CD4-positive, alpha-beta T cell (primary cell): ENCODE measurements around the gene C4BPB. TPM values are rescaled to one million over a fixed set of nuclear protein-coding genes. Genes with fewer than 3 reads are reported as not detected.

ENCODE experiments used
- ATAC-seq: fragments of 200-7000 bp; cut with Tn5 transposase; one replicate; pipeline ENCODE4 v1.10.0; 2022; ENCODE audit warnings: mild to moderate bottlenecking; ENCODE audit not compliant: poor library complexity
- CTCF ChIA-PET: fragments of 350-600 bp; sonication (Branson Sonifier 250); formaldehyde crosslinking; loops from one replicate; lab custom pipeline; 2021; ENCODE audit warnings: antibody characterized with exemption, inconsistent platforms; lab: Charles Lee
- POLR2A ChIA-PET: fragments of 350-600 bp; sonication (Branson Sonifier 250); formaldehyde crosslinking; loops from one replicate; lab custom pipeline; 2021; ENCODE audit warnings: antibody characterized with exemption, inconsistent platforms; lab: Charles Lee
- DNase-seq, 14 experiments: peaks; one replicate each; pipeline ENCODE4 v3.0.0-alpha.2; 2013 to 2020; ENCODE audit warnings: mixed read lengths in 2 of 14
- H3K27ac ChIP-seq, 2 donors: one replicate each; pipeline versions ENCODE4 v1.5.1 to v1.7.0; 2013; ENCODE audit warnings: low read length in 2 of 2, low read depth in 1 of 2, mild to moderate bottlenecking in 1 of 2
- H3K27me3 ChIP-seq, 2 experiments: 1 replicate in 1 of 2; 2 replicates in 1 of 2; pipeline versions ENCODE4 v1.6.1 to v1.7.0; 2013; ENCODE audit warnings: low read length in 2 of 2, control low read depth in 1 of 2, mild to moderate bottlenecking in 1 of 2, moderate library complexity in 1 of 2; ENCODE audit not compliant: insufficient read depth in 2 of 2, control insufficient read depth in 1 of 2
- H3K36me3 ChIP-seq: one replicate; pipeline ENCODE4 v1.6.1; 2013; ENCODE audit warnings: low read length, control low read depth; ENCODE audit not compliant: insufficient read depth
- H3K4me1 ChIP-seq: one replicate; pipeline ENCODE4 v1.6.1; 2013; ENCODE audit warnings: low read length, control low read depth; ENCODE audit not compliant: insufficient read depth
- H3K4me3 ChIP-seq: one replicate; pipeline ENCODE4 v1.5.1; 2013; ENCODE audit warnings: mild to moderate bottlenecking, low read length, moderate library complexity
- H3K9me3 ChIP-seq, 2 experiments: 1 replicate in 1 of 2; 2 replicates in 1 of 2; pipeline versions ENCODE4 v1.6.1 to v1.7.0; 2013; ENCODE audit warnings: low read length in 2 of 2, mild to moderate bottlenecking in 2 of 2, control low read depth in 1 of 2, moderate library complexity in 1 of 2; ENCODE audit not compliant: control insufficient read depth in 1 of 2, insufficient read depth in 1 of 2
- H3K27ac Mint-ChIP-seq: one replicate; pipeline ENCODE4 v1.8.0; 2020; ENCODE audit warnings: mixed read lengths
- H3K27me3 Mint-ChIP-seq: one replicate; pipeline ENCODE4 v1.8.0; 2021; ENCODE audit warnings: mixed read lengths
- H3K36me3 Mint-ChIP-seq: one replicate; pipeline ENCODE4 v1.8.0; 2021; ENCODE audit warnings: low read depth, mixed read lengths
- H3K4me1 Mint-ChIP-seq: one replicate; pipeline ENCODE4 v1.8.0; 2021; ENCODE audit warnings: low read depth, mixed read lengths
- H3K4me3 Mint-ChIP-seq: one replicate; pipeline ENCODE4 v1.8.0; 2020; ENCODE audit warnings: mild to moderate bottlenecking, mixed read lengths
- H3K9me3 Mint-ChIP-seq: one replicate; pipeline ENCODE4 v1.8.0; 2020; ENCODE audit warnings: mixed read lengths
- intact Hi-C, 2 experiments: fragments of 100-400 bp; cut with DNase I in 1 of 2; cut with micrococcal nuclease in 1 of 2; formaldehyde crosslinking; loops; one replicate each; pipeline versions ENCODE4 v1.15.1 to v1.9.0; 2023 to 2025; cut with DNase I, micrococcal nuclease
- total RNA-seq, 174 experiments: library from RNA in 2 of 174; stranded (reverse) in 2 of 174; gene quantifications; one replicate each; pipeline ENCODE4 v1.2.3 and lab custom pipeline; 2021 to 2026
- TF ChIP-seq, protein P1 (sequence below): fragments of 200-600 bp; IDR thresholded peaks from one replicate; pipeline ENCODE4 v1.8.0; 2022; ENCODE audit warnings: antibody characterized with exemption, mild to moderate bottlenecking

Gene C4BPB
- total RNA-seq, 2 experiments from 2014 or later = 1.6 to 2.1 TPM

- Mint-ChIP-seq H3K36me3 (peaks cover 61% of the 10 kb centered on the region), H3K27ac (peak overlapping the region; percentile 93), H3K4me3 (peak overlapping the region; percentile 98), H3K27me3 (no peaks in the 10 kb centered on the region), H3K4me1 (peaks cover 86% of the 10 kb centered on the region), H3K9me3 (no peaks in the 10 kb centered on the region)
- ATAC-seq (peak; percentile 45), DNase-seq (peak in 12 of 14 experiments; percentile 23 to 80 (median 42))
- H3K4me3 ChIP-seq = peak overlapping the region; percentile 81
- intact Hi-C loops = loop anchor here (1.0 to 10.0 kb wide), 5 partner anchors 27 to 705 kb away; partner anchors contain the start of genes CD55 (in 2 of the 2) and CD46 (in 1 of the 2)
- peaks cover 22% of the 10 kb centered on the region for H3K36me3 ChIP-seq
- POLR2A ChIA-PET = interaction anchor here (1.1 to 1.4 kb wide), 3 partner anchors 21 to 272 kb away, joined by 3 to 7 read pairs (median 4); partner anchors contain the start of genes CD55 and FCMR
- peak overlapping the region; percentile 32 to 79 for H3K27ac ChIP-seq
- TF ChIP-seq, protein P1, sequence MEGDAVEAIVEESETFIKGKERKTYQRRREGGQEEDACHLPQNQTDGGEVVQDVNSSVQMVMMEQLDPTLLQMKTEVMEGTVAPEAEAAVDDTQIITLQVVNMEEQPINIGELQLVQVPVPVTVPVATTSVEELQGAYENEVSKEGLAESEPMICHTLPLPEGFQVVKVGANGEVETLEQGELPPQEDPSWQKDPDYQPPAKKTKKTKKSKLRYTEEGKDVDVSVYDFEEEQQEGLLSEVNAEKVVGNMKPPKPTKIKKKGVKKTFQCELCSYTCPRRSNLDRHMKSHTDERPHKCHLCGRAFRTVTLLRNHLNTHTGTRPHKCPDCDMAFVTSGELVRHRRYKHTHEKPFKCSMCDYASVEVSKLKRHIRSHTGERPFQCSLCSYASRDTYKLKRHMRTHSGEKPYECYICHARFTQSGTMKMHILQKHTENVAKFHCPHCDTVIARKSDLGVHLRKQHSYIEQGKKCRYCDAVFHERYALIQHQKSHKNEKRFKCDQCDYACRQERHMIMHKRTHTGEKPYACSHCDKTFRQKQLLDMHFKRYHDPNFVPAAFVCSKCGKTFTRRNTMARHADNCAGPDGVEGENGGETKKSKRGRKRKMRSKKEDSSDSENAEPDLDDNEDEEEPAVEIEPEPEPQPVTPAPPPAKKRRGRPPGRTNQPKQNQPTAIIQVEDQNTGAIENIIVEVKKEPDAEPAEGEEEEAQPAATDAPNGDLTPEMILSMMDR = peak; percentile 84
- CTCF ChIA-PET = interaction anchor here (1.1 to 2.5 kb wide), 16 partner anchors 9 to 437 kb away, joined by 3 to 13 read pairs (median 5); partner anchors contain the start of genes C1orf116, CD55 and EIF2D
- no peaks in the 10 kb centered on the region for H3K9me3 ChIP-seq
- H3K27me3 ChIP-seq = no peaks in the 10 kb centered on the region
- peaks cover 29% of the 10 kb centered on the region for H3K4me1 ChIP-seq
Measured at GRCh38 chr1:207049974-207050391, 38.7 kb upstream of the C4BPB start.

- DNase-seq (peak; percentile 80 to 96 (median 86)), ATAC-seq (peak; percentile 45)
- intact Hi-C loops = loop anchor here (1.0 to 10.0 kb wide), 4 partner anchors 27 to 704 kb away; partner anchors contain the start of genes CD55 (in 2 of the 2) and CD46 (in 1 of the 2)
- Histone ChIP-seq H3K9me3 (no peaks in the 10 kb centered on the region), H3K27ac (peak overlapping the region; percentile 32 to 79), H3K36me3 (peaks cover 20% of the 10 kb centered on the region), H3K4me1 (peaks cover 29% of the 10 kb centered on the region), H3K27me3 (no peaks in the 10 kb centered on the region), H3K4me3 (peak overlapping the region; percentile 81)
- peak overlapping the region; percentile 93 for H3K27ac Mint-ChIP-seq
- H3K36me3 Mint-ChIP-seq = peaks cover 54% of the 10 kb centered on the region
- ChIA-PET CTCF (interaction anchor here (1.1 to 2.5 kb wide), 16 partner anchors 10 to 438 kb away, joined by 3 to 13 read pairs (median 5); partner anchors contain the start of genes C1orf116, CD55 and EIF2D), POLR2A (interaction anchor here (1.0 to 1.4 kb wide), 4 partner anchors 20 to 271 kb away, joined by 3 to 7 read pairs (median 4); partner anchors contain the start of genes CD55 and FCMR)
- H3K4me3 Mint-ChIP-seq = peak overlapping the region; percentile 98
- no peaks in the 10 kb centered on the region for H3K27me3 Mint-ChIP-seq
- peaks cover 81% of the 10 kb centered on the region for H3K4me1 Mint-ChIP-seq
- H3K9me3 Mint-ChIP-seq = no peaks in the 10 kb centered on the region
- TF ChIP-seq, protein P1 = no peak
Measured at GRCh38 chr1:207050480-207051190, 38.0 kb upstream of the C4BPB start.

GRCh38 chr1:207051191-207051943 lies 37.3 kb upstream of the C4BPB start, which contains the start of gene YOD1:
TSS of gene YOD1 (minus strand) at chr1:207051208. CDS start at chr1:207051030, 178 bp downstream.
- Mint-ChIP-seq H3K27ac (peak within 1 kb of the TSS; percentile 93), H3K36me3 (peaks cover 47% of the 10 kb centered on the region), H3K27me3 (no peaks in the 10 kb centered on the region), H3K9me3 (no peaks in the 10 kb centered on the region), H3K4me3 (peak within 1 kb of the TSS; percentile 98), H3K4me1 (peaks cover 74% of the 10 kb centered on the region)
- ATAC-seq (no peak), DNase-seq (peak in 2 of 14 experiments; percentile 5 to 20)
- peak within 1 kb of the TSS; percentile 81 for H3K4me3 ChIP-seq
- no peaks in the 10 kb centered on the region for H3K27me3 ChIP-seq
- ChIA-PET POLR2A (interaction anchor here (1.0 to 1.1 kb wide), 2 partner anchors 20 to 23 kb away, joined by 3 to 4 read pairs; no protein-coding TSS in a partner anchor), CTCF (interaction anchor here (1.8 kb wide), 1 partner anchor 19 kb away, joined by 6 read pairs; the partner anchor contains the start of gene C1orf116)
- peaks cover 19% of the 10 kb centered on the region for H3K36me3 ChIP-seq
- H3K4me1 ChIP-seq = peaks cover 29% of the 10 kb centered on the region
- H3K27ac ChIP-seq = peak within 1 kb of the TSS; percentile 32 to 79
- intact Hi-C loops = loop anchor here (5.0 to 10.0 kb wide), 2 partner anchors 271 to 703 kb away; partner anchors contain the start of genes CD55 (in 2 of the 2) and CD46 (in 1 of the 2)
- no peaks in the 10 kb centered on the region for H3K9me3 ChIP-seq
- TF ChIP-seq, protein P1 = no peak
